Lower leg skin (tissue), 4 donors: ENCODE measurements around the gene INS. TPM values are rescaled to one million over a fixed set of nuclear protein-coding genes. Genes with fewer than 3 reads are reported as not detected.

Experiments
- DNase-seq, 2 donors: peaks; one replicate each; pipeline ENCODE4 v3.0.0-alpha.2; 2019; ENCODE audit warnings: low spot score in 2 of 2
- H3K4me3 ChIP-seq: fragments of 200-600 bp; sonication (generic); 2 replicates; pipeline ENCODE4 v1.5.1; 2017; ENCODE audit warnings: mild to moderate bottlenecking, low read depth; ENCODE audit not compliant: poor library complexity, severe bottlenecking
- POLR2A ChIP-seq, 2 donors: fragments of 450-650 bp; IDR thresholded peaks; one replicate each; pipeline ENCODE4 v1.6.1; 2016 to 2017; ENCODE audit warnings: antibody characterized with exemption in 2 of 2, mild to moderate bottlenecking in 1 of 2, moderate library complexity in 1 of 2
- WGBS, 2 donors: methylation state at CpG; one replicate each; pipeline ENCODE4 v1.1.5; 2018; 5-methylcytosine and 5-hydroxymethylcytosine counted together
- intact Hi-C: fragments of 100-400 bp; cut with DNase I; formaldehyde crosslinking; loops from one replicate; pipeline ENCODE4 v1.15.0; 2023; ENCODE audit warnings: low total_unique reads
- total RNA-seq, 4 donors: library from RNA; depleted of rRNA; stranded (reverse); fragments of >200 nt; gene quantifications; one replicate each; pipeline ENCODE4 v1.1.0, GENCODE V29; 2016
- TF ChIP-seq, protein P1 (sequence below), 3 donors: fragments of 450-650 bp; IDR thresholded peaks; one replicate each; pipeline ENCODE4 v1.5.1; 2016; ENCODE audit warnings: antibody characterized with exemption in 3 of 3, mild to moderate bottlenecking in 3 of 3, moderate library complexity in 2 of 3

The INS gene
- total RNA-seq, 4 donors from 2014 or later: not detected

DNA sequence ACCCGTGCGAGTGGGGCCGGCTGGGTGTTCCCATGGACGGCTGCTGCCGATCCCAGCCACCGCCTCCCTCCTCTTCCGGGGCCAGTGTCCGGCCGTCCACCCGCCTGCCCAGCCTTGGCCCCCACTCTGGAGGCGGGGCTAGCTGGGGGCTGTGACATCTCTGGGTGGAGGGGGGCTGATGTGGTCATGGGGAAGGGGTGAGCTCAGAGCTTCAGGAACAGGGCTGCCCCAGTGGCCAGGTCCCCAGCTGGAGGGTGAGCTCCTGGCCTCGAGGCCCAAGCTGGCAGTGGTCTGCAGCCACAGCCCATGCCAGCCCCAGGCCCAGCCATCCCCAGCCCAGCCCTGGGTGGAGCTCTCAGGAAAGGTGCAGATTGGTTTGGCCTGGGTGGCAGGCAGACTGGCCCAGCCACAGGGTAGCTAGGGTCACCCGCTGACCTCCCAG lies 2.7 kb downstream of the INS start:
- TF ChIP-seq POLR2A (IDR thresholded peaks at IDR 0.05): no peak
- TF ChIP-seq, protein P1, sequence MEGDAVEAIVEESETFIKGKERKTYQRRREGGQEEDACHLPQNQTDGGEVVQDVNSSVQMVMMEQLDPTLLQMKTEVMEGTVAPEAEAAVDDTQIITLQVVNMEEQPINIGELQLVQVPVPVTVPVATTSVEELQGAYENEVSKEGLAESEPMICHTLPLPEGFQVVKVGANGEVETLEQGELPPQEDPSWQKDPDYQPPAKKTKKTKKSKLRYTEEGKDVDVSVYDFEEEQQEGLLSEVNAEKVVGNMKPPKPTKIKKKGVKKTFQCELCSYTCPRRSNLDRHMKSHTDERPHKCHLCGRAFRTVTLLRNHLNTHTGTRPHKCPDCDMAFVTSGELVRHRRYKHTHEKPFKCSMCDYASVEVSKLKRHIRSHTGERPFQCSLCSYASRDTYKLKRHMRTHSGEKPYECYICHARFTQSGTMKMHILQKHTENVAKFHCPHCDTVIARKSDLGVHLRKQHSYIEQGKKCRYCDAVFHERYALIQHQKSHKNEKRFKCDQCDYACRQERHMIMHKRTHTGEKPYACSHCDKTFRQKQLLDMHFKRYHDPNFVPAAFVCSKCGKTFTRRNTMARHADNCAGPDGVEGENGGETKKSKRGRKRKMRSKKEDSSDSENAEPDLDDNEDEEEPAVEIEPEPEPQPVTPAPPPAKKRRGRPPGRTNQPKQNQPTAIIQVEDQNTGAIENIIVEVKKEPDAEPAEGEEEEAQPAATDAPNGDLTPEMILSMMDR (IDR thresholded peaks at IDR 0.05): no peak
- no peak for DNase-seq
- intact Hi-C loops: loop anchor here (10.0 kb wide), 2 partner anchors 464 to 504 kb away; partner anchors contain the start of gene KRTAP5-6
- 47 to 58% methylated on average over 8 to 12 of the region's 13 CpGs for WGBS, 2 donors
- H3K4me3 ChIP-seq: no peak overlapping the region

DNA sequence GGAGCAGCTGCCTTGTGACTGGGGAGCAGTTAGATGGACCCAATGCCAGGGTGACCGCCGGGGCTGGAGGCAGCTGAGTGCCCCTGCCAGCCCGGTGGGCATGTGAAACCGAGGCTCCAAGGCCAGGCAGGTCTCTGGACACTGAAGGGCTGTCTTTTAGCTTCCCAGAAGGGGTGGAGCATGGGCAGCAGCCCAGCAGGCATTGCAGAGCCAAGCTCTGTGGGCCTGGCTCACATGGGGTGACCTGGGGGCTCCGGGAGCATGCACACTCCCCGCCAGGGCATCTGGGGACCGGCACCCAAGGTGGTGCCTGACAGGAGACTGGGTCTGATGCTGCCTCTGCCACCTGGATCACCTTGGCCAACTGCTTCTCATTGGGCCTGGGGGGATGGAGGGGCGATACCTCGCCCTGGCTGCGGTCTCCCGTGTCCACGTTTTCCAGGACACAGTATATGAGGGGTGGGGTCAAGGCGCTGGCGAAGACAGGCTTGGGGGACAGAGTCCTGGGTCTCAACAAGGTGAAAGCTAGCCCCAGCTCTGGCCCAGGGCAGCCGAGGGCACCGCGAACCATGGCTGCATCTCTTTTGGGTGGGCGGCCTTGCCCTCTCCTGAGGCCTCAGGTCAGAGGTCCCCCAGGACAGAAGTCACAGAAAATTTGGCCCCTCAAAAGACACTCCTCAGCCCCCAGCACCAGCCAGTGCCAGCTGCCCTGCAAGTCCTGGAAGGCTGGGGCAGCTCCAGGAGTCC lies 3.5 kb downstream of the INS start:
- no peak for DNase-seq
- 67 to 79% methylated on average over 12 to 17 of the region's 18 CpGs for WGBS, 2 donors
- intact Hi-C loops: loop anchor here (10.0 kb wide), 2 partner anchors 463 to 503 kb away; partner anchors contain the start of gene KRTAP5-6
- no peak overlapping the region for H3K4me3 ChIP-seq
- TF ChIP-seq, protein P1 (IDR thresholded peaks at IDR 0.05): no peak
- no peak for TF ChIP-seq POLR2A (IDR thresholded peaks at IDR 0.05)

DNA sequence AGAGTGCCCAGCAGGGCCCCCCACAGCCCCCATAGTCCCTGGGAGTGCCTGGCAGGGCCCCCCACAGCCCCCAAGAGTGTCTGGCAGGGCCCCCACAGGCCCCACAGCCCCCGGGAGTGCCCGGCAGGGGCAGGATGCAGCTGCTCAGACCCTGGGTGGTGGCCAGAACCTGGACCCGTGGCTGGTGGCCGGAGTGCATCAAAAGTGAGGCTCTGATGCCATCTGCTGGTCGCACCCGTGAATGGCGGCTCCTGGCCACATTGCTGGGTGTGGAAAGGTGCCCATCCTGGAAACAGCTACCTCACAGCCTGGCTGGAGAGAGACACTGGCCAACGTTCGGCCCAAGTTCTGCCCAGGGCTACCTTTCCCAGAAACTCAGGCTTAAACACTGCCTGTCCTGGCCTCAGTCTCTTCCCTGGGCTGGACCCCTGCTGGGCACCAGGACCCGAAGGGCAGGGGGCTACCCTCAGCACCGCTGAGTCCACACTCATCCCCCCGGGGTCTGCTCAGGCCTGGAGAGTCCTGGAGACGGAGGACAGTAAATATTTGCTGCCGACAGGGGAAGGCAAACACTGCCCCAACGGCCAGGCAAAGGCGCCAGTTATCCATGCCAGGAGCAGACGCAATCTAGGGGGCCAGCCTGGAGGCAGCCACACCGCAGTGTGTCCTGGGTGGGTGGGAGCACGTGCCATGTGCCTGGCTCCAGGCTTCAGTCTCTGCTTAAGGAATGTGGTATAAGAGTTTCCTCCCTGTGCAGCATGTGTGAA lies 4.4 kb downstream of the INS start:
- no peak overlapping the region for H3K4me3 ChIP-seq
- TF ChIP-seq, protein P1 (IDR thresholded peaks at IDR 0.05): peak in 1 of 3 donors; percentile 46
- no peak for TF ChIP-seq POLR2A (IDR thresholded peaks at IDR 0.05)
- intact Hi-C loops: loop anchor here (10.0 kb wide), 2 partner anchors 462 to 502 kb away; partner anchors contain the start of gene KRTAP5-6
- 32 to 66% methylated on average over 7 to 10 of the region's 19 CpGs for WGBS, 2 donors
- peak; percentile 34 to 92 for DNase-seq

DNA sequence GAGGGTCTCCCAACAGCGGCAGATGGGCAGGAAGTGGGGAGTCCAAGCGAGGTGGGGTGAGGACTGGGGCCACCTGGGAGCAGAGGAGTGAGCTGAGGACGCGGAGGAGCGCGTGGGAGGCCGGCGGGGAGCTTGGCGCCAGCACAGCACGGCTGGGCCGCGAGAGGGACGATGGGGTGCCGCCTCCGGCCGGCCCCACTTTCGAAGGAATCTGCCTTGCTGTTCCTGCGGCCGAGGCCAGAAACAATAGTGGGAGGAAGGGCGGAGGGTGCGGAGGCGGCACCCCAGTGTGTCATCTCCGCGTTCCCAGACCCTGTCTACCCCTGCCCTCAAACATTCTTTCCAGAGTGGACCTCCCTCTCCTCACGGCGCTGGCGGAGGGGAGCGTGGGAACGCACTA lies 5.5 kb downstream of the INS start:
- 78 to 81% methylated on average over 29 of the region's 29 CpGs for WGBS, 2 donors
- no peak for TF ChIP-seq POLR2A (IDR thresholded peaks at IDR 0.05)
- TF ChIP-seq, protein P1 (IDR thresholded peaks at IDR 0.05): no peak
- DNase-seq: no peak

DNA sequence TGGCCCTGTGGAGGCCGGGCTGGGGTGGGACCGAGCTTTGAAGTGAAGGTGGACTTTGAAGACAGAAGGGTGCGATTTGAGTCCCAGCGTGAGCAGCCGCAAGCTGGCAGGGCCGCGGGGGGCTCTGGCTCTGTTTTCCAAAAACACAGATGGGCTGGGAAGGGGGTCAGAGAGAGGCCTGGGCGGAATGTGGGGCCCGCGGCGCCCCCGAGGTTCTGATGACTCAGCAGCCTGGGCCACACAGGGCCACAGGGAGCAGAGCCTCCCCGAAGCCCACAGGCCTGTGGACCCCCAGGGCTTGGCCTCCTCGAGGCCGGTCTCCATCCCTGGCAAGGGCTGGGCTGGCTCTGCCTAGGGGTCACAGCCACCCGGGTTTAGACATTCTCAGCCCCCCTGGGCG lies 6.1 kb downstream of the INS start:
- intact Hi-C loops: loop anchor here (10.0 kb wide), 2 partner anchors 460 to 500 kb away; partner anchors contain the start of gene KRTAP5-6
- TF ChIP-seq, protein P1 (IDR thresholded peaks at IDR 0.05): no peak
- TF ChIP-seq POLR2A (IDR thresholded peaks at IDR 0.05): no peak
- WGBS, 2 donors: 84 to 85% methylated on average over 16 to 17 of the region's 17 CpGs
- DNase-seq: no peak
- H3K4me3 ChIP-seq: no peak overlapping the region

More for the DNA sequence above, 5.5 kb downstream of the INS start:
- intact Hi-C loops: loop anchor here (10.0 kb wide), 2 partner anchors 461 to 501 kb away; partner anchors contain the start of gene KRTAP5-6
- H3K4me3 ChIP-seq: no peak overlapping the region
